SU-DHL-6 (cell line): ENCODE data around the gene HPS4.

Source experiments
- H2AFZ ChIP-seq: fragments of 200-600 bp; sonication (generic); 2 replicates; pipeline ENCODE4 v1.6.1; 2014; ENCODE audit warnings: low read depth, mild to moderate bottlenecking, moderate library complexity, mixed read lengths, antibody characterized with exemption, low read length; ENCODE audit not compliant: severe bottlenecking
- H3F3A ChIP-seq: fragments of 200-600 bp; shearing (Covaris generic); 2 replicates; pipeline ENCODE4 v1.6.0; 2016; ENCODE audit warnings: antibody characterized with exemption, mild to moderate bottlenecking; ENCODE audit not compliant: insufficient read depth
- H3K27ac ChIP-seq: fragments of 200-600 bp; sonication (generic); 2 replicates; pipeline ENCODE4 v1.5.1; 2016; ENCODE audit warnings: low read depth, mild to moderate bottlenecking, low read length, moderate library complexity, mixed read lengths
- H3K27me3 ChIP-seq: fragments of 200-600 bp; sonication (generic), shearing (Covaris generic); 2 replicates; pipeline ENCODE4 v1.6.0; 2014; ENCODE audit warnings: mild to moderate bottlenecking, low read length
- H3K36me3 ChIP-seq: fragments of 200-600 bp; sonication (generic); 2 replicates; pipeline ENCODE4 v1.6.1; 2014; ENCODE audit warnings: mild to moderate bottlenecking, low read length, mixed read lengths
- H3K4me2 ChIP-seq: fragments of 300-600, 200-600 bp; shearing (Covaris generic), sonication (generic); 2 replicates; pipeline ENCODE4 v1.6.0; 2014; ENCODE audit warnings: low read length, low read depth, mild to moderate bottlenecking; ENCODE audit not compliant: poor library complexity, severe bottlenecking
- H3K4me3 ChIP-seq: fragments of 200-600 bp; sonication (generic); 2 replicates; pipeline ENCODE4 v1.5.1; 2014; ENCODE audit warnings: antibody characterized with exemption, low read length, mild to moderate bottlenecking, mixed read lengths; ENCODE audit not compliant: insufficient read depth, poor library complexity, severe bottlenecking
- H3K79me2 ChIP-seq: fragments of 200-600 bp; sonication (generic); 2 replicates; pipeline ENCODE4 v1.6.1; 2014; ENCODE audit warnings: mild to moderate bottlenecking, low read length, moderate library complexity; ENCODE audit not compliant: insufficient read depth
- H3K9ac ChIP-seq: fragments of 200-600 bp; sonication (generic); 2 replicates; pipeline ENCODE4 v1.7.0; 2014; ENCODE audit warnings: mild to moderate bottlenecking, low read length
- H3K9me2 ChIP-seq: fragments of 200-600 bp; sonication (generic); replicated peaks from 2 replicates; pipeline ENCODE4 v1.6.1; 2014; ENCODE audit warnings: low read length; ENCODE audit not compliant: insufficient read depth
- H3K9me3 ChIP-seq: fragments of 200-600 bp; sonication (generic); 2 replicates; pipeline ENCODE4 v1.6.1; 2014; ENCODE audit warnings: low read length, mixed read lengths; ENCODE audit not compliant: insufficient read depth
- H4K20me1 ChIP-seq: fragments of 200-600 bp; sonication (generic); 2 replicates; pipeline ENCODE4 v1.6.1; 2014; ENCODE audit warnings: low read depth, mild to moderate bottlenecking, antibody characterized with exemption, low read length, moderate library complexity, mixed read lengths
- EZH2phosphoT487 ChIP-seq: fragments of 200-600 bp; sonication (generic), shearing (Covaris generic); conservative IDR thresholded peaks from 2 replicates; pipeline ENCODE4 v1.6.1; 2018; ENCODE audit warnings: mild to moderate bottlenecking, antibody characterized with exemption, low read length, moderate library complexity, mixed read lengths
- TF ChIP-seq, protein P1 (sequence below): fragments of 200-600 bp; sonication (generic); IDR thresholded peaks from one replicate; pipeline ENCODE4 v1.5.1; 2017; ENCODE audit warnings: antibody characterized with exemption, mild to moderate bottlenecking, low read length, moderate library complexity; ENCODE audit not compliant: insufficient read depth, poor library complexity, severe bottlenecking

The HPS4 gene

GRCh38 chr22:26487996-26488395 lies 4.4 kb upstream of the HPS4 start:
- no peaks in the 10 kb centered on the region for H3K9me2 ChIP-seq
- no peak overlapping the region for H2AFZ ChIP-seq
- H4K20me1 ChIP-seq: no peaks in the 10 kb centered on the region
- peaks cover 11% of the 10 kb centered on the region; the same call in 1 of the 2 replicates for H3K36me3 ChIP-seq
- no peak for TF ChIP-seq EZH2phosphoT487
- TF ChIP-seq, protein P1, sequence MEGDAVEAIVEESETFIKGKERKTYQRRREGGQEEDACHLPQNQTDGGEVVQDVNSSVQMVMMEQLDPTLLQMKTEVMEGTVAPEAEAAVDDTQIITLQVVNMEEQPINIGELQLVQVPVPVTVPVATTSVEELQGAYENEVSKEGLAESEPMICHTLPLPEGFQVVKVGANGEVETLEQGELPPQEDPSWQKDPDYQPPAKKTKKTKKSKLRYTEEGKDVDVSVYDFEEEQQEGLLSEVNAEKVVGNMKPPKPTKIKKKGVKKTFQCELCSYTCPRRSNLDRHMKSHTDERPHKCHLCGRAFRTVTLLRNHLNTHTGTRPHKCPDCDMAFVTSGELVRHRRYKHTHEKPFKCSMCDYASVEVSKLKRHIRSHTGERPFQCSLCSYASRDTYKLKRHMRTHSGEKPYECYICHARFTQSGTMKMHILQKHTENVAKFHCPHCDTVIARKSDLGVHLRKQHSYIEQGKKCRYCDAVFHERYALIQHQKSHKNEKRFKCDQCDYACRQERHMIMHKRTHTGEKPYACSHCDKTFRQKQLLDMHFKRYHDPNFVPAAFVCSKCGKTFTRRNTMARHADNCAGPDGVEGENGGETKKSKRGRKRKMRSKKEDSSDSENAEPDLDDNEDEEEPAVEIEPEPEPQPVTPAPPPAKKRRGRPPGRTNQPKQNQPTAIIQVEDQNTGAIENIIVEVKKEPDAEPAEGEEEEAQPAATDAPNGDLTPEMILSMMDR: no peak
- no peak overlapping the region for H3K4me2 ChIP-seq
- no peaks in the 10 kb centered on the region for H3K27me3 ChIP-seq
- no peak overlapping the region for H3K9ac ChIP-seq
- H3K79me2 ChIP-seq: peaks cover 31% of the 10 kb centered on the region
- H3K4me3 ChIP-seq: no peak overlapping the region
- H3K27ac ChIP-seq: no peak overlapping the region
- no peaks in the 10 kb centered on the region for H3K9me3 ChIP-seq
- no peaks in the 10 kb centered on the region; the same call in 1 of the 2 replicates for H3F3A ChIP-seq

DNA sequence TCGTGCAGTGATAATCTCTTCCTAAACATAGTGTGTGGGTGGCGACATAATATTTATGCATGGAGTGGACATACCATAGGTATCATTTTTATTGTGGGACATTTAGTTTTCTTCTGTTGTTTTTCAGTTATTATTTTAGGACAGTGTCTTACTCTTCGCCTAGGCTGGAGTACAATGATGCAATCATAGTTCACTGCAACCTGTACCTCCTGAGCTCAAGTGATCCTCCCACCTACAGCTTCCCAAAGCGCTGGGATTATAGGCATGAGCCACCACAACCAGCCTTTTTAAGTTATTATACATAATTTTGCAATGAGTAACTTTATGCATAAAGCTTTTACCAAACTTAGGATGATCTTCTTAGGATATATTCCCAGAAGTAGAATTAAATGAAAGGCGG lies 2.8 kb upstream of the HPS4 start:
- H3K27ac ChIP-seq: no peak overlapping the region

DNA sequence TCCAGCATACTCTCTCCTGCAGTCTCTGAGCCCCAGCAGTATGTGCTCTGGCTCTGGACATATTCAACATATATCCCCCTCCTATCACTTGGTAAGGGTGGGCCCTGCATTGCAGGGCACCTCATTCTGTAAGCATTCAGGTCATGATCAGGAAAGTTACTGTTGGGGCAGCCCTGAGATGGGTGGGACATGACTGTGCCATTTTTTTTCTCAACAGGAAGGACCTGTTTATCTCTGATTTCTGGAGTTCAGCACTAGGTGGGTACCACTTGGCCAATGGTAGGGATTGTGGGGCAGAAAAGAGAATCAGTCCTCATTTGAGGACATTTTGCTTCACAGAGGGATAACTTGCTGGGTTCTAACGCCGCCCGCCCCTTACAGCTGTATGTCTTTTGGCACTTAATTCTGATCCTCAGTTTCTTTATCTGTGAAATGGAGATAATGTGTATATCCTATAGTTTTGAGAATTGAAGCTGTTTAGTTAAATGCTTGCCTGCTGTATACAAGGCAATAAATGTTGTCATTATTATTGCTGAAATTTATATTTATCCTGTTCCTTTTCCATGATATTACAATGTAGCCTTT lies 2.3 kb upstream of the HPS4 start:
- Histone ChIP-seq H3K9me2 (no peaks in the 10 kb centered on the region), H3K9ac (no peak overlapping the region), H3F3A (peaks cover 18% of the 10 kb centered on the region), H3K27me3 (no peaks in the 10 kb centered on the region), H3K36me3 (peaks cover 5% of the 10 kb centered on the region; the same call in 1 of the 2 replicates), H3K4me2 (peak overlapping the region; percentile 98), H2AFZ (no peak overlapping the region), H3K4me3 (no peak overlapping the region), H3K27ac (no peak overlapping the region), H4K20me1 (no peaks in the 10 kb centered on the region), H3K9me3 (no peaks in the 10 kb centered on the region), H3K79me2 (peaks cover 37% of the 10 kb centered on the region)
- TF ChIP-seq EZH2phosphoT487: no peak
- TF ChIP-seq, protein P1: no peak

More for the DNA sequence above, 2.8 kb upstream of the HPS4 start:
- Histone ChIP-seq H3K9me2 (no peaks in the 10 kb centered on the region), H3K9me3 (no peaks in the 10 kb centered on the region), H3K4me2 (no peak overlapping the region), H3K36me3 (peaks cover 10% of the 10 kb centered on the region; the same call in 1 of the 2 replicates), H3K4me3 (no peak overlapping the region), H3K27me3 (no peaks in the 10 kb centered on the region), H3K79me2 (peaks cover 37% of the 10 kb centered on the region), H2AFZ (no peak overlapping the region), H3K9ac (no peak overlapping the region), H4K20me1 (no peaks in the 10 kb centered on the region), H3F3A (peaks cover 13% of the 10 kb centered on the region)
- no peak for TF ChIP-seq EZH2phosphoT487
- TF ChIP-seq, protein P1: no peak
